IPS-18a (cell line): Measurements from ENCODE around the gene F2RL1.
A peak's percentile ranks its signal among the peaks of the same experiment; 100 is the strongest.
"Not testable (repeated sequence)": the region's sequence is repeated elsewhere in the genome, so short reads cannot be mapped to it uniquely, and the experiment has no call there.

Experiments
- H3K27ac ChIP-seq: one replicate; pipeline ENCODE4 v1.5.1; 2013; ENCODE audit warnings: low read length
- H3K27me3 ChIP-seq: one replicate; pipeline ENCODE4 v1.6.1; 2013; ENCODE audit warnings: mild to moderate bottlenecking, low read length; ENCODE audit not compliant: control insufficient read depth, insufficient read depth
- H3K36me3 ChIP-seq: one replicate; pipeline ENCODE4 v1.6.1; 2013; ENCODE audit warnings: low read depth, low read length; ENCODE audit not compliant: control insufficient read depth
- H3K4me1 ChIP-seq: one replicate; pipeline ENCODE4 v1.6.1; 2013; ENCODE audit warnings: low read depth, low read length; ENCODE audit not compliant: control insufficient read depth
- H3K4me3 ChIP-seq: one replicate; pipeline ENCODE4 v1.5.1; 2013; ENCODE audit warnings: low read length
- H3K9ac ChIP-seq: one replicate; pipeline ENCODE4 v1.6.1; 2013; ENCODE audit warnings: mild to moderate bottlenecking, low read length, moderate library complexity
- H3K9me3 ChIP-seq: one replicate; pipeline ENCODE4 v1.6.1; 2013; ENCODE audit warnings: low read depth, low read length; ENCODE audit not compliant: control insufficient read depth

Gene F2RL1

GRCh38 chr5:76808141-76808691, 10.6 kb upstream of the F2RL1 start:
- no peaks in the 10 kb centered on the region for H3K36me3 ChIP-seq
- peak overlapping the region; percentile 65 for H3K4me3 ChIP-seq
- H3K9me3 ChIP-seq, result peaks cover 6% of the 10 kb centered on the region
- H3K9ac ChIP-seq, result peak overlapping the region; percentile 81
- H3K27me3 ChIP-seq, result no peaks in the 10 kb centered on the region
- H3K4me1 ChIP-seq, result peaks cover 35% of the 10 kb centered on the region
- peak overlapping the region; percentile 99 for H3K27ac ChIP-seq

GRCh38 chr5:76809141-76809540, 9.7 kb upstream of the F2RL1 start:
- no peaks in the 10 kb centered on the region for H3K36me3 ChIP-seq
- H3K4me1 ChIP-seq, result peaks cover 35% of the 10 kb centered on the region
- H3K27me3 ChIP-seq, result no peaks in the 10 kb centered on the region
- no peak overlapping the region for H3K4me3 ChIP-seq
- peaks cover 6% of the 10 kb centered on the region for H3K9me3 ChIP-seq
- no peak overlapping the region for H3K9ac ChIP-seq
- peak overlapping the region; percentile 59 for H3K27ac ChIP-seq

DNA sequence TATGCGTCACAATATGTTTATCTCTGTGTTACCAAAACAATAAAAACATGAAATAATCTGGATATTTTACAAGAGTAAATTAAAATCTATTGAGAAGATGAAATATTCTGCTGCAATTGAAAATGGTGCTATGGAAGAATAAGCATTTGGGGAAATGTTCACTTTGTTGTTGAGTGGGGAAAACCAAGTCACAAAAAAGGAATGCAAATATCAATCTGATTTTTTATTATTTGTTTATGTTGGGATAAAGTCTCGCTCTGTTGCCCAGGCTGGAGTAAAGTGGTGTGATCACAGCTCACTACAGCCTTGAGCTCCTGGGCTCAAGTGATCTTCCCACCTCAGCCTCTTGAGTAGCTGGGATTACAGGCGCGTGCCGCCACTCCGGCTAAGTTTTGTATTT, 8.6 kb upstream of the F2RL1 start:
- Histone ChIP-seq H3K4me1 (peaks cover 35% of the 10 kb centered on the region), H3K4me3 (no peak overlapping the region), H3K27me3 (no peaks in the 10 kb centered on the region), H3K9me3 (peaks cover 6% of the 10 kb centered on the region), H3K36me3 (no peaks in the 10 kb centered on the region), H3K27ac (no peak overlapping the region), H3K9ac (no peak overlapping the region)

DNA sequence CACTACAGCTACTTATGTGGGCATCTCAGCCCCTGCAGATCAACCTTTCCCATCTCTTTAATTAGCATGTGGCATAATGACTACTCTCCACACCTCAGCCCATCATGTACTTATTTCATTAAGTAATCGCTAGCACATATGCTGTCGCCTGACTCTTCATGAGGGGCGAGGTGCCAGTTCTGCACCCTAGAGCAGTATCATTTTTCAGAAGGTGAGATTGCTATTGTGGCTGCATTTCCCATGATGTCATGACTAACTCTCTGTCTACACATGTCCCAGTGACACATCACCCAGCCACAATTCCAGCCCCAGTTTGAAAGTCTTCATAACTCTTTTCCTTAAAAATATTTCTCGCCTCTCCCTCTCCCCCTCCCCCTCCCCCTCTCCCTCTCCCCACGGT, 7.6 kb upstream of the F2RL1 start:
- Histone ChIP-seq H3K27ac (no peak overlapping the region), H3K36me3 (no peaks in the 10 kb centered on the region), H3K27me3 (no peaks in the 10 kb centered on the region), H3K4me1 (peaks cover 28% of the 10 kb centered on the region), H3K9me3 (peaks cover 6% of the 10 kb centered on the region), H3K9ac (no peak overlapping the region), H3K4me3 (no peak overlapping the region)

DNA sequence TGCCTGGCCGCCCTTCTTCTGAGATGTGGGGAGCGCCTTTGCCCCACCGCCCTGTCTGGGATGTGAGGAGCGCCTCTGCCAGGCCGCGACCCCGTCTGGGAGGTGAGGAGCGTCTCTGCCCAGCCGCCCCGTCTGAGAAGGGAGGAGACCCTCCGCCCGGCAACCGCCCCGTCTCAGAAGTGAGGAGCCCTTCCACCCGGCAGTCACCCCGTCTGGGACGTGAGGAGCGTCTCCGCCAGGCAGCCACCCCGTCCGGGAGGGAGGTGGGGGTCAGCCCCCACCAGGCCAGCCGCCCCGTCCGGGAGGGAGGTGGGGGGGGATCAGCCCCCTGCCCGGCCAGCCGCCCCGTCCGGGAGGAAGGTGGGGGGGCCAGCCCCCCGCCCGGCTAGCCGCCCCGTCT, 6.6 kb upstream of the F2RL1 start:
- peaks cover 21% of the 10 kb centered on the region for H3K4me1 ChIP-seq
- not testable (repeated sequence) for H3K9me3 ChIP-seq, H3K27ac ChIP-seq

GRCh38 chr5:76813982-76814562, 4.8 kb upstream of the F2RL1 start:
- no peak overlapping the region for H3K27ac ChIP-seq

More for the DNA sequence above, 6.6 kb upstream of the F2RL1 start:
- not testable (repeated sequence) for H3K27me3 ChIP-seq, H3K9ac ChIP-seq, H3K4me3 ChIP-seq, H3K36me3 ChIP-seq

DNA sequence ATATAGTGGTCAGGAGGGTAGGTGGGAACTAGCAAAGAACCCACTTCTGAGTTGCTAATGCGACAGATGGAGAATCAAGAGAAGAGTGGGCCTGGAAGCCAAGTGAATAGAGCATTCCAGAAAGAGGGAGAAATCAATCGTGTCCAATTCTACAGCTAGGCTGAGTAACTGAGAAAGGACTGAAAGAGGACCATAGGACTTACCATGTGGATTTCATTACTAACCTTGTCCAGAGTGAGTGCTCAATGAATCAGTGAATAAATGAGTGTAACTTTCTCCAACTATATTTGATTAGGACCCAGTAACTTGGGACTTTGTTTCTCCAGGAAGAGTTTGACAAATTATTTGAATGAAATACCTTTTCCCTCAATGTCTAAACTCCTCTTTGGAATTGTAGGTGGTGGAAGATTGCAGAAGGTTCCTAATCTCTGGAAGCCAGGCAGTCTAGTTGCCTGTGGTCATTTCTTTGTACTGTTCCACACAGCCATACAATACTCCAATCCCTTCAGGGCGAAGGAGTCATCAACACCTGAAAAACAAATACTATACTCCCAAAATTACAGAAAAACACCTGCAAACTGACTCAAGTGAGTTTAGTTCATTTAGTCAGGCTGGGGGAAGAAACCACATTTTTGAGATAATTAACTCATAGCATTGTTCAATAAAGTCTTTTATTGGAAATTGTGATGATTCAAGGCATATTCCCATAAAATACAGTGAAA, 2.6 kb upstream of the F2RL1 start:
- H3K4me1 ChIP-seq, result peaks cover 16% of the 10 kb centered on the region
- no peak overlapping the region for H3K9ac ChIP-seq
- H3K9me3 ChIP-seq, result peaks cover under 1% of the 10 kb centered on the region
- no peaks in the 10 kb centered on the region for H3K36me3 ChIP-seq
- H3K4me3 ChIP-seq, result no peak overlapping the region
- H3K27me3 ChIP-seq, result peaks cover 41% of the 10 kb centered on the region
- H3K27ac ChIP-seq, result no peak overlapping the region

More at GRCh38 chr5:76813982-76814562, 4.8 kb upstream of the F2RL1 start:
- Histone ChIP-seq H3K27me3 (peaks cover 19% of the 10 kb centered on the region), H3K4me1 (peaks cover 10% of the 10 kb centered on the region), H3K4me3 (no peak overlapping the region), H3K9me3 (peaks cover 6% of the 10 kb centered on the region), H3K9ac (no peak overlapping the region), H3K36me3 (no peaks in the 10 kb centered on the region)

DNA sequence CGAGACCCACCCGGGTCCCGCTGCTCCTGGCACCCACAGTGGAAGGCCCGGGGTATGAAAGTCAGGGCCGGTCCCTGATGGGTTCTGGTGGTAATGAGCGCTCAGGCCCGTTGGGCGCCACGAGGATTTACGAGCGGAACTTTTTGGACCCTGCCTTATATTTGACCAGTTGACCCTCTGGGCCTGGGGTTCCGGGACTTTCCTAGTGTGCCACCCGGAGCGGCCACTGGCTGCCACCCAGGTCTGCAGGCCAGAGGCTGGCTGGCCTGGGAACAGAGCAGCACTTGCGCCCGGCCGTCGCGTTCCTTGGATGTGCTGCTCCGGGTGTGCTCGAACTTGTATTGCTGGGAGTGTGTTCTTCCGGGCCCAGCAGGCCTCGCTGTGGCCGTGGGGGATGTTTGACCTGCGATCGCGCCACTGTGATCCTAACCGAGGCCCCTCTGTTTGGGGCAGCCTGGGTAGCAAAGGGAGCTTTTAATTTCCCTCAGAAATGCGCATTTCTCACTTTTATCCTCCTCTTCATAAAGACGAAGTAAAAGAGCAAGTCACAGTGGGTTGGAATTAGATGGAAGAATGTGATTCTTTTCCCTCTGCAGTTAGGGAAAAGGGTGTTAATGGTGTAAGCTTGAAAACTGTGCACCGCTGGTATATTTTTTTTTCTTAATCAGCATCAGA, 1.2 kb downstream of the F2RL1 start:
- Histone ChIP-seq H3K9me3 (no peaks in the 10 kb centered on the region), H3K4me3 (peak overlapping the region; percentile 96), H3K9ac (peak overlapping the region; percentile 74), H3K36me3 (no peaks in the 10 kb centered on the region), H3K4me1 (peaks cover 18% of the 10 kb centered on the region), H3K27ac (no peak overlapping the region), H3K27me3 (peaks cover 42% of the 10 kb centered on the region)

DNA sequence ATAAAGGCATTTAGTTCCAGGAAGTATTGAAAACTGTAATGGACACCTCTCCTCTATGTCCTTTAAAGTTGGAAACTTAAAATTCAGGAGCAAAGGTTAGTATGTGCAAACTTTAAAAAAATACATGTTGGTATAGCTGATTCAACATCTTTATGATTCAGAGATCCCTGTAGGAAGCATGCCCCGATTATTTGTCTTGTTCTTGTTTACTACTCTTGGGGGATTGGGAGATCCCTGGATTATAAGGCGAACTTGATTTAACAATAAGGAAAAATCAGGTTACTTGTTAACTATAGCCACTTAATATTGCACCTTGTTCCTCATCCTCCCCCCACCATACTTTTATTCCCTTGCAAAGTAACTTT, 1.7 kb downstream of the F2RL1 start:
- no peak overlapping the region for H3K27ac ChIP-seq
- H3K9ac ChIP-seq, result no peak overlapping the region
- peak overlapping the region; percentile 96 for H3K4me3 ChIP-seq
- H3K36me3 ChIP-seq, result no peaks in the 10 kb centered on the region
- H3K27me3 ChIP-seq, result peaks cover 42% of the 10 kb centered on the region
- H3K9me3 ChIP-seq, result no peaks in the 10 kb centered on the region
- H3K4me1 ChIP-seq, result peaks cover 18% of the 10 kb centered on the region

GRCh38 chr5:76821136-76821535, 2.3 kb downstream of the F2RL1 start:
- H3K36me3 ChIP-seq, result no peaks in the 10 kb centered on the region
- no peak overlapping the region for H3K9ac ChIP-seq
- no peak overlapping the region for H3K27ac ChIP-seq
- peak overlapping the region; percentile 96 for H3K4me3 ChIP-seq
- H3K9me3 ChIP-seq, result no peaks in the 10 kb centered on the region
- H3K27me3 ChIP-seq, result peaks cover 42% of the 10 kb centered on the region
- H3K4me1 ChIP-seq, result peaks cover 18% of the 10 kb centered on the region

DNA sequence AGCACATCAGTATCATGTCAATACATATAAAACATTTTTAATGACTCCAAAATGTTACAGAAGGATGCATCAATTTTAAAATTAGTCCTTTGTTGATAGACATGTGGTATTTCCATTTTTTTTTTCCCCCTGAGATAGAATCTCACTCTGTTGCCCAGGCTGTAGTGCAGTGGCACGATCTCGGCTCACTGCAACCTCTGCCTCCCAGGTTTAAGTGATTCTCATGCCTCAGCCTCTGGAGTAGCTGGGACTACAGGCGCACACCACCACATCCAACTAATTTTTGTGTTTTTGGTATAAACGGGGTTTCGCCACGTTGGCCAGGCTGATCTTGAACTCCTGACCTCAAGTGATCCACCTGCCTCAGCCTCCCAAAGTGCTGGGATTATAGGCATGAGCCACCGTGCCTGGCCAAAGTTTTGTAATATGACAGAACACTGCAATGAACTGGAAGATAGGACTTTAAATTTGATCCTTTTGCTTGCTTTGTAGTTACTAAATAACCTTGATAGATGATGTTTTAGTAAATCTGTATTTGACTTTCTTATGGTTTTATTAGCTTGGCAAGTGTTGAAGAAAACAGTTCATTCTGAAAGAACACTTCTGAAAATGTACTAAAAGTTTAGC, 3.4 kb downstream of the F2RL1 start:
- not testable (repeated sequence) for H3K9ac ChIP-seq, H3K4me3 ChIP-seq, H3K9me3 ChIP-seq, H3K27ac ChIP-seq, H3K36me3 ChIP-seq
- Histone ChIP-seq H3K27me3 (peaks cover 36% of the 10 kb centered on the region), H3K4me1 (peaks cover 18% of the 10 kb centered on the region)
